ENCODE results near the gene ARF5. TPM values are rescaled to one million over a fixed set of nuclear protein-coding genes. Genes with fewer than 3 reads are reported as not detected.

The ARF5 gene
- polyA plus RNA-seq, 1 donor: 225 TPM

GRCh38 chr7:127586346-127586745, 1.9 kb upstream of the ARF5 start:
- no peaks in the 10 kb centered on the region for H3K9me3 ChIP-seq (ENCODE audit: control insufficient read depth, low read depth, low read length)
- 86% methylated on average over 1 of the region's 2 CpGs for WGBS (ENCODE audit: insufficient coverage, low lambda C conversion rate)
- H3K4me1 ChIP-seq (ENCODE audit: control insufficient read depth, insufficient read depth, low read length): peaks cover 30% of the 10 kb centered on the region
- H3K4me3 ChIP-seq (ENCODE audit: low read length): no peak overlapping the region
- H3K27ac ChIP-seq (ENCODE audit: low read length): no peak overlapping the region
- DNase-seq: no peak
- H3K27me3 ChIP-seq (ENCODE audit: control insufficient read depth, insufficient read depth, low read length): no peaks in the 10 kb centered on the region
- peaks cover 36% of the 10 kb centered on the region for H3K36me3 ChIP-seq (ENCODE audit: control insufficient read depth, insufficient read depth, low read length)

- Histone ChIP-seq H3K4me3 (ENCODE audit: low read length) (peak overlapping the region; percentile 93), H3K27ac (ENCODE audit: low read length) (peak overlapping the region; percentile 73), H3K9me3 (ENCODE audit: control insufficient read depth, low read depth, low read length) (no peaks in the 10 kb centered on the region), H3K27me3 (ENCODE audit: control insufficient read depth, insufficient read depth, low read length) (no peaks in the 10 kb centered on the region), H3K36me3 (ENCODE audit: control insufficient read depth, insufficient read depth, low read length) (peaks cover 29% of the 10 kb centered on the region), H3K4me1 (ENCODE audit: control insufficient read depth, insufficient read depth, low read length) (peaks cover 30% of the 10 kb centered on the region)
- DNase-seq: no peak
- WGBS (ENCODE audit: insufficient coverage, low lambda C conversion rate): no CpG with 5 or more reads among the region's 20 CpGs
Observed at GRCh38 chr7:127587663-127588018, 570 bp upstream of the ARF5 start.

- peak; percentile 72 to 83 for DNase-seq
- no CpG with 5 or more reads among the region's 43 CpGs for WGBS (ENCODE audit: insufficient coverage, low lambda C conversion rate)
- Histone ChIP-seq H3K4me3 (ENCODE audit: low read length) (peak overlapping the region; percentile 97), H3K27me3 (ENCODE audit: control insufficient read depth, insufficient read depth, low read length) (no peaks in the 10 kb centered on the region), H3K27ac (ENCODE audit: low read length) (peak overlapping the region; percentile 85), H3K36me3 (ENCODE audit: control insufficient read depth, insufficient read depth, low read length) (peaks cover 21% of the 10 kb centered on the region), H3K4me1 (ENCODE audit: control insufficient read depth, insufficient read depth, low read length) (peaks cover 27% of the 10 kb centered on the region), H3K9me3 (ENCODE audit: control insufficient read depth, low read depth, low read length) (no peaks in the 10 kb centered on the region)
Observed at GRCh38 chr7:127588697-127589482, 679 bp downstream of the ARF5 start.

DNA sequence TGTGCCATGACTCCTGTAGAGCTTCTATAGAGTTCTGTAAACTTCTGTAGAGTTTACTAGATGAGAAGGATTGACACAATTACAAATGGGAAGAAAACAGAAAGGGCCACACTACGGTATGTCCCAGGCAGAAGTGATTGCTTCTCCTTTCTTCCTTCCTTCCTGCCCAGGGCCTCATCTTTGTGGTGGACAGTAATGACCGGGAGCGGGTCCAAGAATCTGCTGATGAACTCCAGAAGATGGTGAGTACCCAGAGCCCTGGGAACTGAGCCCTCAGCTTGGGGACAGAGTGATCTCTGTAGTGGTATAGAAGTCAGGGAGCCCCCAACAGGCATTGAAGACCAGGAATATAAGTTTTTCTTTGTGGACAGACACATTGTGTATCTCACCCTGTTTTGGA, 1.7 kb downstream of the ARF5 start:
- no peak overlapping the region for H3K27ac ChIP-seq (ENCODE audit: low read length)
- no peak overlapping the region for H3K4me3 ChIP-seq (ENCODE audit: low read length)
- no peaks in the 10 kb centered on the region for H3K9me3 ChIP-seq (ENCODE audit: control insufficient read depth, low read depth, low read length)
- 100% methylated on average over 1 of the region's 3 CpGs for WGBS (ENCODE audit: insufficient coverage, low lambda C conversion rate)
- no peak for DNase-seq
- peaks cover 21% of the 10 kb centered on the region for H3K36me3 ChIP-seq (ENCODE audit: control insufficient read depth, insufficient read depth, low read length)
- H3K4me1 ChIP-seq (ENCODE audit: control insufficient read depth, insufficient read depth, low read length): peaks cover 18% of the 10 kb centered on the region
- H3K27me3 ChIP-seq (ENCODE audit: control insufficient read depth, insufficient read depth, low read length): no peaks in the 10 kb centered on the region

- Histone ChIP-seq H3K4me1 (ENCODE audit: control insufficient read depth, insufficient read depth, low read length) (peaks cover 18% of the 10 kb centered on the region), H3K36me3 (ENCODE audit: control insufficient read depth, insufficient read depth, low read length) (peaks cover 21% of the 10 kb centered on the region), H3K9me3 (ENCODE audit: control insufficient read depth, low read depth, low read length) (no peaks in the 10 kb centered on the region), H3K27me3 (ENCODE audit: control insufficient read depth, insufficient read depth, low read length) (no peaks in the 10 kb centered on the region), H3K27ac (ENCODE audit: low read length) (no peak overlapping the region), H3K4me3 (ENCODE audit: low read length) (no peak overlapping the region)
- no peak for DNase-seq
- WGBS (ENCODE audit: insufficient coverage, low lambda C conversion rate): no CpG with 5 or more reads among the region's 7 CpGs
Observed at GRCh38 chr7:127591189-127591588, 3.0 kb downstream of the ARF5 start.

- Histone ChIP-seq H3K36me3 (ENCODE audit: control insufficient read depth, insufficient read depth, low read length) (peaks cover 21% of the 10 kb centered on the region), H3K27me3 (ENCODE audit: control insufficient read depth, insufficient read depth, low read length) (no peaks in the 10 kb centered on the region), H3K27ac (ENCODE audit: low read length) (no peak overlapping the region), H3K9me3 (ENCODE audit: control insufficient read depth, low read depth, low read length) (no peaks in the 10 kb centered on the region), H3K4me1 (ENCODE audit: control insufficient read depth, insufficient read depth, low read length) (peaks cover 18% of the 10 kb centered on the region), H3K4me3 (ENCODE audit: low read length) (no peak overlapping the region)
- DNase-seq: no peak
- WGBS (ENCODE audit: insufficient coverage, low lambda C conversion rate): no CpG with 5 or more reads among the region's 6 CpGs
Observed at GRCh38 chr7:127591591-127591990, 3.4 kb downstream of the ARF5 start.

DNA sequence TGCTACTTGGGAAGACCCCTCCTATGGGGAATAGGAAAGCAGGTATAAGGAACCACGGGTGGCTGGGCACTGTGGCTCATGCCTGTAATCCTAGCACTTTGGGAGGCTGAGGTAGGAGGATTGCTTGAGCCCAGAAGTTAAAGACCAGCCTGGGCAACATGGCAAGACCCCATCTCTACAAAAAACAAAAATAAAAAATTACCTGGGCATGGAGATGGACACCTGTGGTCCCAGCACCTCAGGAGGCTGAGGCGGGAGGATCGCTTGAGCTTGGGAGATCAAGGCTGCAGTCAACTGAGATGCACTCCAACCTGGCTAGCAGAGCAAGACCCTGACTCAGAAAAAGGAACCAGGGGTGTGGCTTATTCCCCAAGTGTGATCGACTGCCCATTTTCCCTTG, 4.3 kb downstream of the ARF5 start:
- Histone ChIP-seq H3K9me3 (ENCODE audit: control insufficient read depth, low read depth, low read length) (no peaks in the 10 kb centered on the region), H3K4me3 (ENCODE audit: low read length) (no peak overlapping the region), H3K27ac (ENCODE audit: low read length) (no peak overlapping the region), H3K4me1 (ENCODE audit: control insufficient read depth, insufficient read depth, low read length) (peaks cover 17% of the 10 kb centered on the region), H3K27me3 (ENCODE audit: control insufficient read depth, insufficient read depth, low read length) (no peaks in the 10 kb centered on the region), H3K36me3 (ENCODE audit: control insufficient read depth, insufficient read depth, low read length) (peaks cover 21% of the 10 kb centered on the region)
- WGBS (ENCODE audit: insufficient coverage, low lambda C conversion rate): no CpG with 5 or more reads among the region's 4 CpGs
- no peak for DNase-seq

GRCh38 chr7:127594490-127594889, 6.3 kb downstream of the ARF5 start:
- no CpG with 5 or more reads among the region's 1 CpG for WGBS (ENCODE audit: insufficient coverage, low lambda C conversion rate)
- no peaks in the 10 kb centered on the region for H3K27me3 ChIP-seq (ENCODE audit: control insufficient read depth, insufficient read depth, low read length)
- no peak for DNase-seq
- peaks cover 5% of the 10 kb centered on the region for H3K4me1 ChIP-seq (ENCODE audit: control insufficient read depth, insufficient read depth, low read length)
- peaks cover 21% of the 10 kb centered on the region for H3K36me3 ChIP-seq (ENCODE audit: control insufficient read depth, insufficient read depth, low read length)
- H3K9me3 ChIP-seq (ENCODE audit: control insufficient read depth, low read depth, low read length): no peaks in the 10 kb centered on the region
- no peak overlapping the region for H3K27ac ChIP-seq (ENCODE audit: low read length)
- no peak overlapping the region for H3K4me3 ChIP-seq (ENCODE audit: low read length)

DNA sequence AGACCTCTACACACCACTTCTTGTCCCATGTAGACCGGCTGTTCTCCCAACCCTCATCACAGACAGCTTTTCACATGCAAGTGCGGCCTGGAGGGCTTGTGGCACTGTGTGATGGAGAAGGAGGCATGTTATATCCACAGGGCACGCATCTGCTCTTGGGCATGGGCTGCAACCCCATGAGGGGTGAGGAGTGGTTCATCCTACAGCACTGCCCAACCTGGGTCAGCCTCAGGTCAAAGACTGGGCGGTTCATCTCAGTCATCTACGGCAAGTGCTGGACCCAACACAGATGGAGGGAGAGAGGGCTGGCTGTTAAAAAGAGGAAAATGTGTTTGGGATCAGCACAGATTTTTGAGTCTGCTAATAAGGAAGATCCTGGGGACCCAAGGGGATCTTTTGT, 7.5 kb downstream of the ARF5 start:
- H3K27me3 ChIP-seq (ENCODE audit: control insufficient read depth, insufficient read depth, low read length): no peaks in the 10 kb centered on the region
- no peaks in the 10 kb centered on the region for H3K9me3 ChIP-seq (ENCODE audit: control insufficient read depth, low read depth, low read length)
- no peak overlapping the region for H3K27ac ChIP-seq (ENCODE audit: low read length)
- H3K36me3 ChIP-seq (ENCODE audit: control insufficient read depth, insufficient read depth, low read length): peaks cover 12% of the 10 kb centered on the region
- H3K4me3 ChIP-seq (ENCODE audit: low read length): no peak overlapping the region
- 83% methylated on average over 1 of the region's 5 CpGs for WGBS (ENCODE audit: insufficient coverage, low lambda C conversion rate)
- H3K4me1 ChIP-seq (ENCODE audit: control insufficient read depth, insufficient read depth, low read length): no peaks in the 10 kb centered on the region
- no peak for DNase-seq

DNA sequence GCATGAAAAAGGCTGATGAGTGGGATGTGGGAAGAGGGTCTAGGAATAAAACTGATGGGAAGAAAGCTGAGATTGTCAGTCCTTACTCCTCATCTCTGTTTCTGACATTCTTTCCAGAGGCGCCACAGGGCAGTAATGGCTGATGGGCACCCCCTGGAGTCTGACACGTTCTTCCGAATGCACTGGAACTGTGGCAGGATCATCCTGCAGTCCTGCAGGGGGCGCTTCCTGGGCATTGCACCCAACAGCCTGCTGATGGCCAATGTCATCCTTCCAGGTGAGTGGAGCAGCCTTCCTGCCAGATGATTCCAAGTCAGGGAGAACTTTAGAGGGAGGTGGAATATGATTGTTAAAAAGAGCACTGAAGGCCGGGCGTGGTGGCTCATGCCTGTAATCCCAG, 10.1 kb downstream of the ARF5 start:
- Histone ChIP-seq H3K36me3 (ENCODE audit: control insufficient read depth, insufficient read depth, low read length) (no peaks in the 10 kb centered on the region), H3K27me3 (ENCODE audit: control insufficient read depth, insufficient read depth, low read length) (no peaks in the 10 kb centered on the region), H3K9me3 (ENCODE audit: control insufficient read depth, low read depth, low read length) (no peaks in the 10 kb centered on the region), H3K27ac (ENCODE audit: low read length) (no peak overlapping the region), H3K4me3 (ENCODE audit: low read length) (no peak overlapping the region), H3K4me1 (ENCODE audit: control insufficient read depth, insufficient read depth, low read length) (no peaks in the 10 kb centered on the region)
- WGBS (ENCODE audit: insufficient coverage, low lambda C conversion rate): no CpG with 5 or more reads among the region's 6 CpGs
- no peak for DNase-seq

- DNase-seq: no peak
- WGBS (ENCODE audit: insufficient coverage, low lambda C conversion rate): 58% methylated on average over 2 of the region's 3 CpGs
- no peak overlapping the region for H3K27ac ChIP-seq (ENCODE audit: low read length)
- no peaks in the 10 kb centered on the region for H3K4me1 ChIP-seq (ENCODE audit: control insufficient read depth, insufficient read depth, low read length)
- no peak overlapping the region for H3K4me3 ChIP-seq (ENCODE audit: low read length)
- H3K36me3 ChIP-seq (ENCODE audit: control insufficient read depth, insufficient read depth, low read length): no peaks in the 10 kb centered on the region
- no peaks in the 10 kb centered on the region for H3K27me3 ChIP-seq (ENCODE audit: control insufficient read depth, insufficient read depth, low read length)
- H3K9me3 ChIP-seq (ENCODE audit: control insufficient read depth, low read depth, low read length): no peaks in the 10 kb centered on the region
Observed at GRCh38 chr7:127600885-127601284, 12.7 kb downstream of the ARF5 start.

Data from large intestine (tissue), 3 donors.